SKM-1 (cell line): ENCODE measurements around the gene SLBP.
"Not testable (repeated sequence)": the region's sequence is repeated elsewhere in the genome, so short reads cannot be mapped to it uniquely, and the experiment has no call there.

ENCODE experiments used
- DNase-seq: peaks from one replicate; lab custom pipeline; 2025; ENCODE audit not compliant: unreplicated experiment; lab: John Stamatoyannopoulos, UW

The SLBP gene

DNA sequence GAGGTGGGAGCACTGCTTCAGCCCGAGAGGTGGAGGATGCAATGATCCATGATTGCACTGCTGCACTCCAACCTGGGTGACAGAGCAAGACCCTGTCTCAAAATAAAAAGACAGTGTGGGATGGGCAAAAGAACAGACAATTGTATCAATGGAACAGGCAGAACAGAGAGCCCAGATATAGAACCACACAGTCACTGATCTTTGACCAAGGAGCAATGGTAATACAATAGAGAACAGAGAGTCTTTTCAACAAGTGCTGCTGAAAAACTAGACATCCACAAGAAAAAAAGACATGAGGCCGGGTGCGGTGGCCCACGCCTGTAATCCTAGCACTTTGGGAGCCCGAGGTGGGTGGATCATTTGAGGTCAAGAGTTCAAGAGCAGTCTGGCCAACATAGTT, 33.9 kb downstream of the SLBP start:
- DNase-seq: no peak

DNA sequence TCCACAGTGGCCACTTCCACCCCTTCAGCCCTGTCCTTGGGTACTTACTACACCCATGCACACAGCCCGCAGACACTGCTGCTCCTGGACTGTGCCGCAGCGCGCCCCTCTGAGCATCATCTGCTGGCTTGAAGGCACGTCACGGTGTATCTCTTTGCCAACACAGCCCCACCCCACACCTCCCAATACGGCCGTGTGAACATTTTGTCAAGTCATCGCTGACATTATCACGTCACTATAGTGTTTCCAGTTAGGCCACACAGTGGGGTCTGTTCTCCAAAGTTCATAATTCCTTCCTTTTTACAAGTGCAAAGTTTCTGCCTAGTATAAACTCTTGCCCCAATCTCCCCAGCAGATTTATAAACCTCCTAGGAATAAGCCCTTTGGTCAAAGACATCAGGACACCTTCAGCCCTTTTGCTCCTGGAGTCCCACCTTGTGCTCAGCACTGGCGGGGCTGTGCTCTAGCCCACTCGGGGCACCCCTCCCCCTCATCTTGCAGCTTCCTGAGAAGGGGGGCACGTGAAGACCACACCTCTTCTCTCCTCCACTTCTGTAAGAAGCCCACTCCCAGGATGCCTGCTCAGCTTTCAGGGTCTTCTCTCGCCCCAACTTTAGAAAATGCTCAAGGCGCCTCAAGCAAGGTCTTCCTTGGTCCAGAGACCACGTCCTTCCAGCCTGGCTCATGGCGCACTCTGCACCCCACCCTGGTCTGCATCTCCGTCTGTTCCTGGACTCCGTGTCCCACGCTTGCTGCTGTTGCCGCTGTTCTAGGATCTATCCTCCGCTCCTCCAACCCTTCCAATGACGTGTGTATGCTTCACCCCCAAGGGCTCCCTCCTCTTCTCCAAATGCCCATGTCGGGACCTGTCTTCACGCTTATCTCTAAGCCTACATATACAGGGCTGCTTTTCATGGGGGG, 35.3 kb downstream of the SLBP start:
- no peak for DNase-seq

DNA sequence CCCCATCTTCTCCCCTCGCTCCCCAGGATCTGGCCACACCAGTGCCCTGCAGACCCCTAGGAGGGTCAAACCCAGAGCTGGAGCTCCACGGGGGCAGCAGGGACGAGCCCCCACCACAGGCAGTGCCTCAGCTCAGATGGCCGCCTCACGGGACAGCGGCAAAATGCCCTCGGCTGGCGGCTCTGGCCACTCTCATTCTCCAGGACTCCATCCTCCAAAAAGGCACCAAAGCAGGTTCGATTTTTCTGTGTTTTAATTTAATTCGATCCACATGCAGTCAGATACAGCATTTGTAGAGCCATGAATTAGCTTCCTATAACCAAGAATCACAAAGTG, 36.3 kb downstream of the SLBP start:
- DNase-seq: no peak

DNA sequence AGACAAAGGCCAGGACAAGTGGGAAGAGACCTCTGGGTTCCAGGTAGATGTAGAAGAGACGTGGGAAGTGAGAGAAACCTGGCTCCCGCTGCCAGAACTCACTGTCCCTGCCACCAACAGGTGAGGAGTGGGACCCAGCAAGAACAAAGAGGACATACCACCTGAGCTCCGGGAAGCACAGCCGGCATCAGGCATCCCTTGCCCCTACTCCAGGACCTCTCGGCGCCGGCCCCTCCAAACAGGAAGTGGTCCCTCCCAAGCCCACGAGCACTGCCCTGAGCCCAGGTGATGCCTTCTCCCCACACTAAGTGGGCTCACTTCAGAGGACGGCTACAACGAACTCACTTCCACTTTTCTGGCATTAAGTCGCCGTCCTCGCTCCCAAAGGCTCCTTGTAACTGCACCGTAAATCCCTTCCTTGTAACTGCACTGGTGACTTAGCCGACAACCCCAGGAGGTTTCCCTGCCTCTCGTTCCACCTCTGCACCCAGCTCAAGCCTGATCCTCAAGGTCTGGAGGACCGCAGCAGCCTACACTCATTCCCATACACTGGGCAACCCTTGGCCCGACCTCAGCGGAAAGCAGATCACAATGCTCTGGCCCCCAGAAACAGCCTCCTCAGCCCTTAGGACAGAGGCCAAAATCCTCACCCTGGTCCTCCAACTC, 36.9 kb downstream of the SLBP start:
- DNase-seq: no peak

DNA sequence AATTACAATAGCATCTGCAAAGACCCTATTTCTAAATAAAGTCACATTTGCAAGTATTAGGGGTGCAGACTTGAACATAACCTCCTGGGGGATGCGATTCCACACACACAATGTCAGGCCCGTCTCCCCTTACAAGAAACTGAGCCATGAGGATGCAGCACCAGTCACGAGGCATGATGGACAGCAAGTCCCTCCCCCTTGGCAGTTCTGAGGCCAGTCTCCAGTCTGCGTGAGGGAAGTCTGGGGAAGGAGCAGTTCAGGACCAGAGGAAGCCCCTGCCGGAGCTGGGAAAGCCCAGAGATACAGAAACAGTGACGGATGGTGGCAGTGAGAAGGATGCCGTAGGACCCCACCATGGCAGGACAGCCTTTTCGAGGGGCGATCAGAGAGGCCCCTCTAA, 37.4 kb downstream of the SLBP start:
- DNase-seq: no peak

DNA sequence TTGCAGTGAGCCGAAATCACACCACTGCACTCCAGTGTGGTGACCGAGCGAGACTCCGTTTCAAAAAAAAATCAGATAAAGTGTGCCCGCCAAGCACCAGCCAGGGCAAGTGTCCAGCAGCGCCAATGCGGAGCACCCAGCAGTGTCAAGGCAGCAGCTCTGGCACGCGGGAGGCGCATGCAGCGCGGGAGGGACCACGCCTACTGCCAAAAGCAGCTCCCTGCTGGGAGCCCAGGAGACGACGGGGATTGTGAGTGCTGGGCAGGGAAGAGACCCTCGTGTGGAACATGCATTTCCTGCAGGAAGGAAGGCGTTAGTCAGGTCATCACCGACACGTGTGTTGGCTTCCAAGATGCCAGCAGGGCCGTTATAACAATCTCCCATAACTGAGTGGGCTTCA, 38.4 kb downstream of the SLBP start:
- DNase-seq: no peak

DNA sequence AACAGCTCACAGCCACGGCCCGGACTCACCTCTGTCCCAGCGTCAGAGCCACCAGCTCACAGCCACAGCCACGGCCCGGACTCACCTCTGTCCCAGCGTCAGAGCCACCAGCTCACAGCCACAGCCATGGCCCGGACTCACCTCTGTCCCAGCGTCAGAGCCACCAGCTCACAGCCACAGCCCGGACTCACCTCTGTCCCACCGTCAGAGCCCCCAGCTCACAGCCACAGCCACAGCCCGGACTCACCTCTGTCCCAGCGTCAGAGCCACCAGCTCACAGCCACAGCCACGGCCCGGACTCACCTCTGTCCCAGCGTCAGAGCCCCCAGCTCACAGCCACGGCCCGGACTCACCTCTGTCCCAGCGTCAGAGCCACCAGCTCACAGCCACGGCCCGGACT, 41.1 kb downstream of the SLBP start:
- not testable (repeated sequence) for DNase-seq

DNA sequence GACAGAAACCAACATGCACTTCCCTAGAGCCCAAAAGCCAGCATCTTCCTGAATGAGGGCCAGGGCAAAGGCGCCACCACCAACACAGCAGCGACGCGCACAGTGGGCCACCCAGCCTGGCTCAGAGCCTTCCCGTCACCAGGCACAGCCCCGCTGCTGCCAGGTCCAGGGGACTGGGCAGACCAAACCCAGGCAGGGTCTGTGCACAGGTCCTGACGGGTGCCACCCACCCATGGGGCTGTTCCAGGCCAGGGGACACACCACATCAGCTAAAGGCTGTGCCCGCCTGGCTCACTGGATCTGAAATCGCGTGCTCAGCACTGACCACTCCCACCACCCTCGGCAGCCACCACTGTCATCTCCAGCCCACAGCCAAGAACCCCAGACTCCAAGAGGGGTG, 41.8 kb downstream of the SLBP start:
- DNase-seq: no peak

DNA sequence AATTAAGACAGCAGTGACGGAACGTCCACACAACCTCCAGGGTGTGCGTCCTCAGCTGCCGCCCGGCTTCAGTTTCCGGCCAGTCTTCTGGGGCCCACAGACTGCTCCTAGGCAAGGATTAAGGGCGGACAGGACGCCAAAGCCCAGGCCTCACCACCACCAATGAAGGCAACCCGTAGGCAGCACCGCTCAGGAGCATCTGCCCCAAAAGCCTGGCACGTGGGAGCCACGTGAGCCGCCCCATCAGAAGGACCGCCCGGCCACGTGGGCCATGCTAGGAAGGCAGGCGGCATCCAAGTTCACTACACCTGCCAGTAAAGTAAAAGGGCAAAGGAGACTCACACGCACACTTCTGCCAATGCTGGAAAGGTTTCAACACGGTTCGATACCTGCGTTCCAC, 42.3 kb downstream of the SLBP start:
- DNase-seq: no peak

DNA sequence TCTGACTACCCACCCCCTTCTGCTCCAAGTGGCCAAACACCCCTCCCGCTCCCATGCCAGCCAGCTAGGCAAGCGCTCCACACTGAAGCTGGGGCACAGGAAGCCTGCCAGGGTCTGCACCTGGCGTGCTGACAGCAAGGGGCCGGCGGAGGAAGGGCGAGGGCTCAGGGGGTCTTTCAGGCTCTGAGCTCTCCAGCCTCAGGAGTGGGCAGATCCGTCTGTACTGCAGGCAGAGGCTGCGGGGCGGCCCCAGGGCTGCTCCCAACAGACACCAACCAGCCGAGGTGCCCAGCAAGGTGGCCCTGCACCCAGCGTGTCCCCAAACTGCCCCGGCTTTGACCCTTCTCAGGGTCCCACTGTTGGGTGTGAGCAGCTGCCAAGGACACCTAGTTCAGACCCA, 42.8 kb downstream of the SLBP start:
- no peak for DNase-seq

DNA sequence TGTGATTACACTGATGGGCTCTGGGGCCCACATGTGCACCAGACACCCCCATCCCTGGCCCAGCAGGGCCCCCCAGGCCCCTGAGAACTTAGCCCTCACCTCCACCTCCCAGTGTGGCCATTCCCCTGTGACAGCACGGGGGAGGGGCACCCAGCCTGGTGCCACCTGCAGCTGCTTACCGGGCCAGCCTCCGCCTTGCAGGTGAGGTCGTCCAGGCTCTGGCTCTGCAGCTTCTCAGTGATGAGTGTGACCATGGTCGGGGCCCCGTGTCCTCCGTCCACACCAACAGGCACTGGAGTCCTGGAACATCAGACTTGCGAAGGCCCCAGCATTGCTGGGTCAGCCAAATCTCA, 43.7 kb downstream of the SLBP start:
- DNase-seq: no peak

DNA sequence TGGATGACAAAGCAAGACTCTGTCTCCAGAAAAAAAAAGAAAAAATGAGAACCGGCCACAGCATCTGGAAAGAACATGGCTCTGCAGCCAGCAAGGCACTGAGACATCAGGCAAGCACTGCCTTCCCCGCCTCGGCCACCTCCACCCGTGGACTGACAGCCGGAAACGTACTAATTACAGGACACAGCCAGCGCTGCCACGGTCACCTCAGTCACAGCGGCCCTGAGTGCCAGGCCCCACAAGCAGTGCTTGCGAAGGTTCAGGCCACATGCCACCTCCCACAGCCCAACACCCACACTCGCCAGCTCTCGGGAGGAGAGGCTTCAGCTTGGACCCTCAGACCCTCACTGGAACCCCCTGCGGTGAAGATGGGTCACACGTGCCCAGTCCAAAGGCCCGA, 44.8 kb downstream of the SLBP start:
- DNase-seq: no peak

DNA sequence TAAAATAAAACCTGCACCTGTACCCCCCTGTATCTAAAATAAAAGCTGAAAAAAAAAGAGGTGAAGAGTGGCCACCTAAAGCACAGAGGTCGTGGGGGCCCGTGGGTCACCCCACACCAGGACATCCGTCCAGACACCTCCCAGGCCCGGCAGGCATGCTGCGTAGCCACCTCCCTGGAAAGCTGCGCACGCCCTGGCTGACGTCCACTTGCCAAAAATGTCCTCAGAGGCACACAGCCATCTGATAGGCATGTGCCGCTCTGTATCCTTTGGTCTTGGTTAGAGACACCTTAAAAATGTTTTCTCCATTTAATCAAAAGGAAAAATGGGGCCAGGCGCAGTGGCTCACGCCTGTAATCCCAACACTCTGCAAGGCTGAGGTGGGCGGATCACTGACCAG, 45.7 kb downstream of the SLBP start:
- DNase-seq: no peak

DNA sequence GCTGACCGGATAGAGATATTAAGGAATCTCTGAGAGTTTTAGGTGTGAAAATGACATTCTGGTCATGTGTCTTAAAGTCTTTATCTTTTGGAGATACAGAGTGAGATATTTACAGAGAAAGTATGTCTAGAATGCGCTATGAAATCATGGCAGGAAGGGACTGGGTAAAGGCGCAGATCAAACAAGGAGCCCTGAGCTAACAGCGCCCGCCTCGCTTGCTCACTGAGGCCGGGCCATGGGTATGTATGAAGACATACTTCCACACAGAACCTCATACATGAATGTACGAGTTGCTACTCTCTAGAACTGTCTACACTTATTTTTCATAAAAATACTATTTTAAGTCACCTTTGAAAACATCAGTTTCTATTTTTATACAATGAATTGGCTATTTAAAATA, 48.0 kb downstream of the SLBP start:
- DNase-seq: no peak

DNA sequence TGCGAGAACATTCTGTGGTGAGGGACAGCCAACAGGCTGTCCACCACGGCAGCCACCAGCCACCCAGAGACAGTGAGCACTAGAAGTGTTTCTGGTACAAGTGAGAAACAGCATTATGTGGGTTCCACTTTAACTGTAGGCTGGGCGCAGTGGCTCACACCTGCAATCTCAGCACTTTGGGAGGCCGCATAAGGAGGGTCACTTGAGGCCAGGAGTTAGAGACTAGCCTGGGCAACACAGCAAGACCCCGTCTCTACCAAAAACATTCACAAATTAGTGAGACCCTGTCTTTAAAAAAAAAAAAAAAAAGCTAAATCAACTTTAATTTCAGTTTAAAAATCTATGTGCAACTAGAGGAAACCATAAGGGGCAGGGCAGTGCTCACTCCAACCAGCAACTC, 48.6 kb downstream of the SLBP start:
- DNase-seq: no peak

DNA sequence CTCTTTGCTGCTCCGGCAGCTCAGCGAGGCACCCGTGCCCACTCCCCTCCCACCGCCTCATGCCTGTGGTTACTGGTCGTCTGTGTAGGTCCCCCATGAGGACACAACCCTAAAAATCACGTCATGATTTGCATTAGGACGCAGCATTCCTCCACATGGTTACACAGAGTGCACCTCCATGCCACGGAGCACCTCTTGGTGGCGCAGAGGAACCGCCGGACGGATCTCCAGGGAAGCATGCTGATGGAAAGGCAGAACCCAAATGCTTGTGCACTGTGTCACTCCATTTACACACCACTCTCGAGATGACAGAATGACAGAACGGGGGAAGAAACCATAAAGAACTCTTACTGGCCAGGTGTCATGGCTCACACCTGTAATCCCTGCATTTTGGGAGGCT, 50.4 kb downstream of the SLBP start:
- DNase-seq: no peak

DNA sequence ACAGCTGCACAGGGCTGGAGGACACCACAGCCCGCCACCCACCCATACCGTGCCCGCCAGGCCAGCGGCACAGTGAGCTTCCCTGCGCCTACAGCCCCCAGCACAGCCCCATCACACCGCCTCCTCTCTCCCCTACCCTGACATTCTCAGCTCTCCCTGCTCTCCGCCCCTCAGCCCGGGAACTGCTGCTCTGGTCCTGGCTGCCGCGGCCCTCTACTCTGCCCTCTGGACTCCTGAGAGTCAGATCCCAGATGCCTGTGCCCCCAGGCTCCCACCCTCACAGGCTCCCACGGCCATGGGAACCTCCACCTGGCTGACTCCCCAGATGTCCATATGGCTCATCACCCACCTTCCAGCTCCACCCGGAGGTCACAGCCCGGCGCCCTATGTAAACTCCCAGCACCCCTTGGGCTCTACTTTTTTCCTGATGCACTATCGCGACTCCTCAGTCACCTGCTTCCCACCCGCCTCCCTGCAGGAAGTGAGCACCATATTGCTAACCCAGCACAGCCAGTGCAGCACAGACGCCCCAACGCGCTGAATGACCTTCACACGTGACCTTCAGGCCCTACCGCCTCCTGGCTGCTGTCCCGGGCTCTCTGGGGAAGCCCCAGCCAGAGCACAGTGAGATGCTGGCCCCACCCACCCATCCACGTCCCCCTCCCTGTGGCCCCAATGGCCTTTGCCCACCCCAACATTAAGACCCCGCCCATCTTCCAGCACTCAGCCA, 51.0 kb downstream of the SLBP start:
- no peak for DNase-seq

DNA sequence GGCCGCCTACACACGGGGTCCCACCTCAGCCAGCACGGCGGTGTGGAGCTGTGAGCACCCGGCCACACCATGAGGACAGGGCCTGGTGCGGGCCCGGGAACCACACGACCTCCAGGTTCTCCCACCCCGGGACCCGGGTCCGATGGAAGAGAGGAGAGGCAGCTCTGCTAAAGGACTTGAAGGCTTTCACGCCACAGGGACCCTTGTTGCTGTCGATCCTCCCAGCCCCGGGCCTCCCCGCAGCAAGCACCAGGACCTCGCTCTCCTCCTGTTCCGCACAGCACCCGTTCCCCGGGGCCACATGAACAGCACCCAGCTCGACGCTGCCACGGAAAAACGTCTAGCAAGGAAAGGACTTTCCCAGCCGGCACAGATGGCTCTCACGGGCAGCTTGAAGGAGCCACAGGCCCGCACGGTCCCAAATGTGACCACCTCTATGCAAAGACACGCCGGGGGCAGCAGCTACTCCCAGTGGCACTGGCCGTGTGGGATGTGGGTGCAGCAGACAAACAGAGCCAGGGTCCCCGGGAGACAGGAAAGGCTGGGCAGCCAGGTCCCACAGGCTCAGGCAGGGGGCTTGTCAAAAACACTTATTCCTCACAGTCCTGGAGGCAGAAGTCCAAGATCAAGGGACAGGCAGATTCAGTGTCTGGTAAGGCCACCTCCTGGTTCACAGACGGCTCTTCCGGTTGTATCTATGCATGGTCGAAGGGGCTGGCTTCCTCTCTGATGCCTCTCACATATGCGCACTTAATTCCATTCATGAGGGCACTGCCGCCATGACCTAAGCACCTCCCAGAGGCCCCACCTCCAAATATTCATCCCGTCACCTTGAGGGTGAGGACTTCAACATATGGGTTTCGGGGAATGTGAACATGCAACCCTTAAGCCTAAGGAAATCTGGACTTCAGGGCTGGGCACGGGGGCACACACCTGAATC, 52.7 kb downstream of the SLBP start:
- DNase-seq: no peak

DNA sequence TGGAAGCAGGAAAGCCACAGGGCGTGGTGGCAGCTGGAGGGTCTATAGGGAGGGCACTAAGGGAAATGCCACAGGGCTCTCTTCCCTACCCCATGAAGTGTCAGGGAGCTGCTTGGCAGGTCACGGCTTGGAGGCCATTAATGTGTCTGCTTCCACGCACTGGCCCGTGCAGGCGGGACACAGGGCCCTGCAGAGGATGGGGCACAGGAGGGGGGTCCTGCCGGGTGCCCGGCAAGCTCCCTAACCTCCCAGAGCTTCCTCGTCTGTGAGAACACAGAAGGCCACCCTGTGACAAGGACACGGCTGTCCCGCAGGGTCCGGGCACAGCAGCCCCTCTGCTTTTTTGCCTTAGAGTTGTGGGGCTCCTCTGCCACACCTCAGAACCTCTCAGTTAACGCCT, 53.5 kb downstream of the SLBP start:
- DNase-seq: no peak

DNA sequence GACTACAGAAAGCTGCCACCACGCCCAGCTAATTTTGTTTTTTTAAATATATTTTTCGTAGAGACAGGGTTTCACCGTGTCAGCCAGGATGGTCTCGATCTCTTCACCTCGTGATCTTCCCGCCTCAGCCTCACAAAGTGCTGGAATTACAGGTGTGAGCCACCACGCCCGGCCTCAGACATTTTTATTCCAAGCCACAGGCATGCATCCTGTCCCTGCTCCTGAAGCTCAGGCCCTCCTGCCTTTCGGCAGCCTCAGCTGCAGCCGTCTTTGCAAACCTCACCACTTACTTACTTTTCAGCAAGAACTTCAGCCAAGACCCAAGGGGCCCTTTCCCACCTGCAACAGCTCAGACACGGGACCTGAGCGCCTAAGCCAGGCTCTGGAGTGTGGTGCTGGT, 54.0 kb downstream of the SLBP start:
- no peak for DNase-seq

DNA sequence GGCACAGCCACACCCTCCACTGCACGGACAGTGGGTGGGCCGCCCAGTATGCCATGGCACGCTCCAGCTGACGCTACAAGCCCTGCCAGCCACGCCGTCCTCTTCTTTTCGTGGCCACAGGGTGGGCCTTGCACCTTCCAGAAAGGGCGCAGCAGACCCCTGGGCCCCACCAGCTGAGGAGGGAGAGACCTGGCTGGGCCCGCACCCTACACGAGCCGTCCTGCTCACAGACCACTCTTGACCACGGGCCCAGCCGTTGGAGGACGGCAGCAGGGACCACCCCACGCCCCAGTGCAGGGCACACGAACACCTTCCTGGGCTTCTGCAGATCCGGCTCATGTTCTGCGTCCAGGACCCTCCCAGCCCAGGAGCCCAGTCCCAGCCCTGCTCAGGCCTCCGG, 55.1 kb downstream of the SLBP start:
- DNase-seq: no peak
